Stimulated activated naive CD8-positive, alpha-beta T cell treated with anti-CD3 and anti-CD28 coated beads, Interleukin-15, amount 100 ng/mL, for 72 hours (primary cell): ENCODE data around the gene IL2RA.
"Not testable (repeated sequence)": the region's sequence is repeated elsewhere in the genome, so short reads cannot be mapped to it uniquely, and the experiment has no call there.

ENCODE experiments used
- ATAC-seq: fragments of 150-1000 bp; cut with Tn5 transposase; 2 replicates; pipeline ENCODE4 v1.10.0; 2021; ENCODE audit warnings: mild to moderate bottlenecking, moderate library complexity
- DNase-seq, 2 donors: peaks; one replicate each; pipeline ENCODE4 v3.0.0; 2021 to 2022
- H3K27ac Mint-ChIP-seq, 2 donors: one replicate each; pipeline ENCODE4 v1.8.0; 2022; ENCODE audit warnings: mild to moderate bottlenecking in 2 of 2, mixed read lengths in 2 of 2, moderate library complexity in 2 of 2
- H3K27me3 Mint-ChIP-seq: one replicate; pipeline ENCODE4 v1.8.0; 2022; ENCODE audit warnings: mixed read lengths
- H3K4me1 Mint-ChIP-seq: one replicate; pipeline ENCODE4 v1.8.0; 2022; ENCODE audit warnings: mild to moderate bottlenecking, mixed read lengths
- H3K4me3 Mint-ChIP-seq, 2 donors: one replicate each; pipeline ENCODE4 v1.8.0; 2022; ENCODE audit warnings: mild to moderate bottlenecking in 2 of 2, mixed read lengths in 2 of 2, moderate library complexity in 1 of 2
- H3K9me3 Mint-ChIP-seq, 2 donors: one replicate each; pipeline ENCODE4 v1.8.0; 2022; ENCODE audit warnings: mixed read lengths in 2 of 2

IL2RA gene

DNA sequence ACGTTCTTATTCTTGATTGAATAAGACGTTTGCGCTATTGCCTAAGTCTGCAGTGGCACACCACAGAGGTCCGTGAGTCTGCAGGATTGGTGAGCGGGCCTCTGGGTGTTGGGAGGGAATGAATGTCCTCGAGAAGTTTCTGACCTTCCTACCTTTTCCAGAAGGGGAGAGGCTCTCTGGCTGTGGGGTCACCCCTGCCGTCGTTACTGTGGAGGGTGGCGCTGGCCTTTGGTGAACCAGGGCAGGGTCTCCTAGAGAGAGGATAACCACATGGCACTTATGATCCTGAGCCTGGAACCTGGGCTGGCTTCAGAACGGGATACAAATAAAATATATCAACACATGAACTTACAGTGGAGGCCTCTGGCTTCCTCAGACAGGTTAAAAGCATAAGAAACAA is 98.6 kb downstream of the IL2RA start:
- H3K9me3 Mint-ChIP-seq: no peaks in the 10 kb centered on the region

DNA sequence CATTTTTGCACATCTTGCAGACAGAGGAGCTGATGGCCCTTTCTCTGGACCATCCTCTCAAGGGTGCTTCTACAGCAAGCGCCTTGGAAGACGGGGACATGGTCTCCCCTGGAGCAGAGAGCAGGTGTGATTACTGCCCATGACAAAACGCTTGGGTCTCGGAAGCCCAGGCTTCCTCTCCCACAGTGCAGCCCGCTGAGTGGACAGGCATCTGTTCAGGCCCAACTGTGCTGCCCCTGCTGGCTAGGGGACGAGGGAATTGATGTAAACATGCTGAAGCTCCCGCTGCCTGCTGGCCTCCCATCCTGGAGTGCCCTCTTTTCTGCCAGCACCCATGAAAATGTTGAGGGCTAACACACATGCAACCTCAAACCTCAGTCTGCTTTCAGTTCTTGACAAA is 99.1 kb downstream of the IL2RA start:
- ATAC-seq: no peak
- Mint-ChIP-seq H3K4me3 (no peak overlapping the region), H3K27ac (no peak overlapping the region), H3K4me1 (no peaks in the 10 kb centered on the region), H3K9me3 (no peaks in the 10 kb centered on the region), H3K27me3 (no peaks in the 10 kb centered on the region)
- no peak for DNase-seq

More for the DNA sequence above, 98.6 kb downstream of the IL2RA start:
- Mint-ChIP-seq H3K4me3 (no peak overlapping the region), H3K27ac (no peak overlapping the region), H3K27me3 (no peaks in the 10 kb centered on the region), H3K4me1 (no peaks in the 10 kb centered on the region)
- ATAC-seq (no peak), DNase-seq (no peak)

DNA sequence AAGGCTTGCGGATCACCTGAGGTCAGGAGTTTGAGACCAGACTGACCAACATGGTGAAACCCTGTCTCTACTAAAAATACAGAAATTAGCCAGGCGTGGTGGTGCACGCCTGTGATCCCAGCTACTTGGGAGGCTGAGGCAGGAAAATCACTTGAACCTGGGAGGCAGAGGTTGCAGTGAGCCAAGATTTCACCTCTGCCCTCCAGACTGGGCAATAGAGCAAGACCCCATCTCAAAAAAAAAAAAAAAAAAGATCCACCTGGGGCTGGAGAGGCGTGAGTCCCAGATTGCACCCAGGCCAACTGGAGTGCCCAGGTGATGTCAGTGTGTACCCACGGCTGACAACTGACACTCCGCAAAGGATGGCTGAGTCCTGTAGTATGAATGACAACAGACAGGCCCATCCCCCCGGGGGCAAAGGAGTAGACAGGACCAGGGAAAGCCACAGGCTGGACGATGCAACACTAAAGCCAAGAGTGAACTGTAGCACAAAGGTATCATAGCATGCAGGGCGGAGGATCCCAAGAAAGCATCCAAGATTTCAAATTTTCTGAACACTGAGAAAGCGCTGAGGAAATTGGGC is 99.7 kb downstream of the IL2RA start:
- not testable (repeated sequence) for H3K4me3 Mint-ChIP-seq, H3K27me3 Mint-ChIP-seq, H3K27ac Mint-ChIP-seq, H3K9me3 Mint-ChIP-seq, H3K4me1 Mint-ChIP-seq, DNase-seq, ATAC-seq

DNA sequence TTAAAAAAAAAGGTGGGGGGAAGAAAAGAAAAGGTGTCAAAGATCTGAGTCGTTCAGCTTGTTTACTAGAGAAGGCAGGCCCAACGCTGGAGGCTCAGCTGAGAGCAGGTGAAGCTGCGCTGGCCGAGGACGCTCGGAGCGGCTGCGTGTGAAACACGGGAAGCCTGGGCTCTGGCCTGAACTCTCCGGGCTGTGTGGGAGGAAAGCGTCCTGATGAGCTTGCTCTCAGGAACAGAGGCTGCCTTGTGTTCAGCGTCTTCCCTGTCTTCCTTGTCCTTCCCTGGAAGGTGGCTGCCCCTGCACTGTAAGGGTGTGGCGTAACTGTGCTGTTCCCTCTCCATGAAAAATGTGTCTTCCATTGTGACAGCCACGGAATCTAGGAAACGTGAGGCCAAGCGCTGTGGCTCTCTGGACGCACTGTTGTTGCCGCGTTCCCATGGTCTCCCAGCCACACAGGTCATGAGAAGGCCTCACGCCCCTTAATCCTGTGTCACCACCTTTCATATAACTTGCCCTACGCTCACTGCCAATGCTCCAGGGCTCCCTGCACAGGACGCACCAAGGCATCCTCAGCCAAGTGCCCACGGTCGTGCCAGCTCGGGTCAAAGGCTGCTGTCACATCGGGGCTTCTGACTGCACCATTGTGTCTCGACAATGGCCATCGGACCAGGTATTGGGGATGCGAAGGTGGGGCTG is 100.6 kb downstream of the IL2RA start:
- Mint-ChIP-seq H3K27ac (no peak overlapping the region), H3K4me3 (no peak overlapping the region), H3K4me1 (no peaks in the 10 kb centered on the region), H3K27me3 (no peaks in the 10 kb centered on the region), H3K9me3 (no peaks in the 10 kb centered on the region)
- DNase-seq: no peak
- no peak for ATAC-seq

DNA sequence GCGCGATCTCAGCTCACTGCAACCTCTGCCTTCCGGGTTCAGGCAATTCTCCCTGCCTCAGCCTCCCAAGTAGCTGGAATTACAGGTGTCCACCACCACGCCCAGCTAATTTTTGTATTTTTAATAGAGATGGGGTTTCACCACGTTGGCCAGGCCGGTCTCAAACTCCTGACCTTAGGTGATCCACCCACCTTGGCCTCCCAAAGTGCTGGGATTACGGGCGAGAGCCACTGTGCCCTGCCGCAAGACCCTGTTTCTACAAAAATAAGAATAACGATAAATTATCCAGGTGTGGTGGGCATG is 101.2 kb downstream of the IL2RA start:
- not testable (repeated sequence) for H3K27ac Mint-ChIP-seq, H3K27me3 Mint-ChIP-seq, H3K4me3 Mint-ChIP-seq, H3K4me1 Mint-ChIP-seq, H3K9me3 Mint-ChIP-seq, ATAC-seq, DNase-seq
